ENCODE data around the gene DGKB.

DNA sequence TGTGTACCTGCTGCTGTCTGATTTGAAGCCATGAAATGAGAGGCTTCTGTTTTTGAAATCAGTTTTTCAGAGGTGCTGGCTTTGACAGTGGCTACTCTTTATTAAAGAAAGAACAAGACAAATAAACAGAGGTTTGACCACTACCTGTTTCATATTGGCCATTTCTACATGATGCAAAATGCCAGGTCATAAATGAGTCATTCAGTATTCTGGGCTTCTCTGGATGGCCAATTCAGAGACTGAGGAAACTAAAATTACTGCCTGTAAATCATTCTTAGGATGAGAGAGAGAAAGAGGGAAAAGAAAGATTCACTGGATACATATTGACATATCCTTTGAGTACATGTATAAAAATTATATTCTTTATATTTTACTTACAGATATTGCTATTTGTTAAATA is 609.8 kb downstream of the DGKB start:
- no peak for TF ChIP-seq CTCF (IDR thresholded peaks at IDR 0.05)
- TF ChIP-seq POLR2A (IDR thresholded peaks at IDR 0.05): no peak

Data from adrenal gland (tissue), 5 donors.